DND-41 (cell line): Measurements from ENCODE around the gene P2RY2.

Experiments
- ATAC-seq: fragments of 200-7000 bp; cut with Tn5 transposase; 3 replicates; pipeline ENCODE4 v1.9.1; 2021; ENCODE audit warnings: low read depth; ENCODE audit not compliant: insufficient read depth
- DNase-seq: peaks from one replicate; pipeline ENCODE4 v3.0.0-alpha.2; 2020
- H2AFZ ChIP-seq: 2 replicates; pipeline ENCODE4 v1.6.0; 2012; ENCODE audit warnings: low read depth, low read length
- H3K27ac ChIP-seq: 2 replicates; pipeline ENCODE4 v1.5.1; 2012; ENCODE audit warnings: low read length, inconsistent platforms
- H3K27me3 ChIP-seq: fragments of 200-600 bp; sonication (generic); 2 replicates; pipeline ENCODE4 v1.6.0; 2012; ENCODE audit warnings: low read length, mild to moderate bottlenecking, inconsistent platforms; ENCODE audit not compliant: insufficient read depth, poor library complexity
- H3K36me3 ChIP-seq: 2 replicates; pipeline ENCODE4 v1.5.1; 2012; ENCODE audit warnings: low read length, inconsistent platforms; ENCODE audit not compliant: insufficient read depth
- H3K4me1 ChIP-seq: 2 replicates; pipeline ENCODE4 v1.5.1; 2012; ENCODE audit warnings: mild to moderate bottlenecking, low read length; ENCODE audit not compliant: insufficient read depth
- H3K4me2 ChIP-seq: 2 replicates; pipeline ENCODE4 v1.6.0; 2012; ENCODE audit warnings: mild to moderate bottlenecking, moderate library complexity, low read length, inconsistent platforms; ENCODE audit not compliant: insufficient read depth
- H3K4me3 ChIP-seq, 2 experiments: fragments of 200-600 bp in 1 of 2; shearing (Covaris generic) in 1 of 2; 2 replicates each; pipeline ENCODE4 v1.5.1; 2012 to 2016; ENCODE audit warnings: inconsistent platforms in 2 of 2, low read length in 2 of 2, mild to moderate bottlenecking in 2 of 2, low read depth in 1 of 2, moderate library complexity in 1 of 2
- H3K79me2 ChIP-seq: 2 replicates; pipeline ENCODE4 v1.6.0; 2012; ENCODE audit warnings: low read length, inconsistent platforms; ENCODE audit not compliant: insufficient read depth
- H3K9ac ChIP-seq: 2 replicates; pipeline ENCODE4 v1.6.0; 2012; ENCODE audit warnings: low read depth, mild to moderate bottlenecking, inconsistent platforms, low read length, moderate library complexity
- H3K9me3 ChIP-seq: 2 replicates; pipeline ENCODE4 v1.5.1; 2012; ENCODE audit warnings: low read length, moderate library complexity, mild to moderate bottlenecking, inconsistent platforms; ENCODE audit not compliant: insufficient read depth, severe bottlenecking
- H4K20me1 ChIP-seq: 2 replicates; pipeline ENCODE4 v1.6.0; 2012; ENCODE audit warnings: low read length; ENCODE audit not compliant: insufficient read depth
- EZH2 ChIP-seq: IDR thresholded peaks from 3 replicates; pipeline ENCODE4 v1.6.1; 2012; ENCODE audit warnings: borderline replicate concordance, low read depth, mild to moderate bottlenecking, moderate library complexity, low read length, inconsistent platforms; ENCODE audit not compliant: severe bottlenecking
- TF ChIP-seq, protein P1 (sequence below): IDR thresholded peaks from 2 replicates; pipeline ENCODE4 v1.5.1; 2012; ENCODE audit warnings: borderline replicate concordance, low read length, moderate library complexity, mild to moderate bottlenecking; ENCODE audit not compliant: poor library complexity, severe bottlenecking; ENCODE audit errors: extremely low read depth

Gene P2RY2

DNA sequence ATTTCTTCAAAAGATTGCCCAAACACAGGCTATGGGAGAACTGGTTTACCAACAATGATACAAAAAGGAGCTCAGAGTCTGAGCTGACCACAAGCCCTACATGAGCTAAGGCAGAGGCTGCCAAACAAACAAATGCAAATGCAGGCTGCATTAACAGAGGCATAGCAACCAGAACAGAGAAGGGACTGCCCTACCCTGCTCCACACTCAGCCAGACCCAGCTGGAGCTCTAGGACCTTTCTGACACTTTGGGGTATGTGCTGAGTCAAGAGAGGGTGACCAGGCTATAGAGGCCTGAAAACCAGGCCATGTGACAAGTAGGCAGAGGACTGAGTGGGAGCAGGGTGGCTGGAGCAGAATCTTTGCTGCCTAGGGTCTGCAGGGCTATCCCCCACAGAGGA is 17.8 kb upstream of the P2RY2 start:
- Histone ChIP-seq H3K27me3 (no peaks in the 10 kb centered on the region), H3K79me2 (no peaks in the 10 kb centered on the region), H3K36me3 (no peaks in the 10 kb centered on the region), H3K27ac (no peak overlapping the region), H3K4me3 (no peak overlapping the region), H2AFZ (no peak overlapping the region), H3K9me3 (no peaks in the 10 kb centered on the region), H3K4me2 (no peak overlapping the region), H3K4me1 (no peaks in the 10 kb centered on the region), H3K9ac (no peak overlapping the region), H4K20me1 (no peaks in the 10 kb centered on the region)
- ATAC-seq = no peak
- no peak for TF ChIP-seq EZH2
- TF ChIP-seq, protein P1, sequence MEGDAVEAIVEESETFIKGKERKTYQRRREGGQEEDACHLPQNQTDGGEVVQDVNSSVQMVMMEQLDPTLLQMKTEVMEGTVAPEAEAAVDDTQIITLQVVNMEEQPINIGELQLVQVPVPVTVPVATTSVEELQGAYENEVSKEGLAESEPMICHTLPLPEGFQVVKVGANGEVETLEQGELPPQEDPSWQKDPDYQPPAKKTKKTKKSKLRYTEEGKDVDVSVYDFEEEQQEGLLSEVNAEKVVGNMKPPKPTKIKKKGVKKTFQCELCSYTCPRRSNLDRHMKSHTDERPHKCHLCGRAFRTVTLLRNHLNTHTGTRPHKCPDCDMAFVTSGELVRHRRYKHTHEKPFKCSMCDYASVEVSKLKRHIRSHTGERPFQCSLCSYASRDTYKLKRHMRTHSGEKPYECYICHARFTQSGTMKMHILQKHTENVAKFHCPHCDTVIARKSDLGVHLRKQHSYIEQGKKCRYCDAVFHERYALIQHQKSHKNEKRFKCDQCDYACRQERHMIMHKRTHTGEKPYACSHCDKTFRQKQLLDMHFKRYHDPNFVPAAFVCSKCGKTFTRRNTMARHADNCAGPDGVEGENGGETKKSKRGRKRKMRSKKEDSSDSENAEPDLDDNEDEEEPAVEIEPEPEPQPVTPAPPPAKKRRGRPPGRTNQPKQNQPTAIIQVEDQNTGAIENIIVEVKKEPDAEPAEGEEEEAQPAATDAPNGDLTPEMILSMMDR = no peak
- no peak for DNase-seq

DNA sequence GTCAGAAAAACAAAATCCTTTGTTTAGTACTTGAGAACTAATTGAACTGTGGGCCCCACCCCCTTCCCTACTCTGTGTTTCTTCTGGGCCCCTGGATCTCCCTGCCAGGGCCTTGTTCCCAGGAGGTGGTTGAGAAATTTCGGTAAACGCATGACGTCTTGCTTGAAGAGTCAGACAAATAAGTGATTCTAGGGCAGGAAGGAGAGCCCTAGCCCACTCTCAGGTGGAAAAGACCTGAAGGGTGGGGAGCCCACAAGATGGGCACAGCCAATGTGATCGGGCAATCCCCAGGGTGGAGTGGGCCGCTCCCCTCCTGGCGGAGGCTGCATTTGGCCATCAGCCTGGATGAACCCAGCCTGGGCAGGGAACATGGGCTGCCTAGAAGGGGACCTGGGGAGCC is 16.8 kb upstream of the P2RY2 start:
- ATAC-seq (no peak), DNase-seq (no peak)
- no peaks in the 10 kb centered on the region for H3K27me3 ChIP-seq
- H3K4me2 ChIP-seq = no peak overlapping the region
- no peak overlapping the region for H3K27ac ChIP-seq
- H3K9ac ChIP-seq = no peak overlapping the region
- H3K4me1 ChIP-seq = no peaks in the 10 kb centered on the region
- no peak for TF ChIP-seq EZH2
- TF ChIP-seq, protein P1 = no peak
- H3K79me2 ChIP-seq = no peaks in the 10 kb centered on the region
- H3K36me3 ChIP-seq = no peaks in the 10 kb centered on the region
- H3K4me3 ChIP-seq = no peak overlapping the region
- no peaks in the 10 kb centered on the region for H3K9me3 ChIP-seq
- H4K20me1 ChIP-seq = no peaks in the 10 kb centered on the region
- H2AFZ ChIP-seq = no peak overlapping the region

DNA sequence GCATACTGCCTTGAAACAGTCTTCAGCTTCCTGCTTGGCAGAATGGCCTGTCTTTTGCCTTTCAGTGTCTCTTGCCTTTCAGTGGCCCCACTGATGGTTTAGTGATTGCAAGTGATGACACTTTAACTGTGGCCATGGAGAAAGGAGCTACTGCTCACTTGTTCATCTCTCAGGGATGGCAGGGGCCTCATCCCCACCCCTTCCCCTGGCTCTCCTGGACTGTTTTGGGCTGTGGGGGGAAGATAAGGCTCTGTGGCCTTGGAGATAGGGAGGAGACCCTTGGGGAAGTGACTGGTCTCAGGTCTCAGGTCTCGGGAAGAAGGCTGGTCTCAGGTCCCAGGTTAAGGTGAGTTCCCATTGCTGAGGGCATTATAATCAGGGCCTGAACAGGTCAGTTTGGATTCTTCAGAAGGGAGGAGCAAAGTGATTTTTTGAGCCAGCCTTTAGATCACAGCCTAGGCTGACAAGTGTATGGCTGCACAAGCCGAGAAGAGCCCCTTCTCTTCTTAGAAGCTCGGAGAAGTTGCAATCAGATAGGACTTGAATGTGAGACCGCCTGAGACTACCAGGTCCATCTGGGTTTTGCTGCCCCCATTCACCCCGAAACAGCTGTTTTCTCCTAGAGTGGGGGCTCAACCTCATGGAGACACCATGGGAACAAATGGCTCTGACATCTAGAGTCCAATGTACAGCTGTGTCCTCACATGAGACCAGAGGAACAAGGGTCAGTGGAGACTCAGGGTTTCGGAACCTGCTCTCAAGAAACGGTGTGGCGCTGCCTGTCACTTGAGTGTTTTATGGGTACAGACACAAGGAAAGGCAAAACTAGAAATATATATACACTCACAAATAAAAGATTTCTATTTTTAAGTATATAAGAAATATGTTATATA is 15.9 kb upstream of the P2RY2 start:
- DNase-seq (no peak), ATAC-seq (no peak)
- H3K4me3 ChIP-seq = no peak overlapping the region
- H4K20me1 ChIP-seq = no peaks in the 10 kb centered on the region
- H3K4me2 ChIP-seq = no peak overlapping the region
- no peaks in the 10 kb centered on the region for H3K27me3 ChIP-seq
- H3K4me1 ChIP-seq = no peaks in the 10 kb centered on the region
- no peaks in the 10 kb centered on the region for H3K36me3 ChIP-seq
- TF ChIP-seq EZH2 = no peak
- TF ChIP-seq, protein P1 = no peak
- H2AFZ ChIP-seq = no peak overlapping the region
- H3K79me2 ChIP-seq = no peaks in the 10 kb centered on the region
- no peak overlapping the region for H3K9ac ChIP-seq
- no peak overlapping the region for H3K27ac ChIP-seq
- no peaks in the 10 kb centered on the region for H3K9me3 ChIP-seq
